Left ventricle myocardium inferior (tissue), 1 donor: Measurements from ENCODE around the gene CA10. TPM values are rescaled to one million over a fixed set of nuclear protein-coding genes. Genes with fewer than 3 reads are reported as not detected.

ENCODE experiments used
- DNase-seq: peaks from one replicate; pipeline ENCODE4 v3.0.0-alpha.2; 2020
- H3K27ac ChIP-seq: fragments of 200-600 bp; replicated peaks from 2 replicates; pipeline ENCODE4 v1.8.0; 2021
- H3K27me3 ChIP-seq: fragments of 200-600 bp; 2 replicates; pipeline ENCODE4 v1.8.0; 2021; ENCODE audit warnings: low read depth
- H3K36me3 ChIP-seq: fragments of 200-600 bp; 2 replicates; pipeline ENCODE4 v1.8.0; 2021
- H3K4me1 ChIP-seq: fragments of 200-600 bp; 2 replicates; pipeline ENCODE4 v1.8.0; 2021
- H3K4me3 ChIP-seq: fragments of 200-600 bp; 2 replicates; pipeline ENCODE4 v1.8.0; 2021; ENCODE audit warnings: mild to moderate bottlenecking, moderate library complexity
- H3K9me3 ChIP-seq: fragments of 200-600 bp; replicated peaks from 2 replicates; pipeline ENCODE4 v1.8.0; 2021
- CTCF ChIP-seq: fragments of 200-600 bp; IDR thresholded peaks from 2 replicates; pipeline ENCODE4 v1.8.0; 2021; ENCODE audit warnings: antibody characterized with exemption, mild to moderate bottlenecking, borderline replicate concordance
- intact Hi-C: fragments of 100-400 bp; cut with micrococcal nuclease; formaldehyde crosslinking; loops from one replicate; pipeline ENCODE4 v1.11.0; 2022
- total RNA-seq: library from RNA; stranded (reverse); fragmentation: NEBNext Ultra II Directional; extraction: Animal tissue kit (Norgen Biotek cat#: 25700); gene quantifications from one replicate; pipeline ENCODE4 v1.2.1, GENCODE V29; 2021
- donor health status: DM: no; HTN: yes; CAD: no; lungs with severe emphysema.

Gene CA10
- total RNA-seq, 1 donor from 2014 or later, result not detected

GRCh38 chr17:51707216-51707615 is 451.3 kb downstream of the CA10 start:
- no peak overlapping the region for H3K4me3 ChIP-seq
- H3K27ac ChIP-seq, result no peak overlapping the region
- no peaks in the 10 kb centered on the region for H3K36me3 ChIP-seq
- no peaks in the 10 kb centered on the region for H3K9me3 ChIP-seq
- intact Hi-C loops, result no loop called here
- H3K4me1 ChIP-seq, result peaks cover 20% of the 10 kb centered on the region
- DNase-seq, result no peak
- H3K27me3 ChIP-seq, result no peaks in the 10 kb centered on the region
- TF ChIP-seq CTCF, result no peak

GRCh38 chr17:51706093-51706492 is 452.4 kb downstream of the CA10 start:
- Histone ChIP-seq H3K4me1 (peaks cover 21% of the 10 kb centered on the region), H3K27me3 (no peaks in the 10 kb centered on the region), H3K36me3 (no peaks in the 10 kb centered on the region), H3K9me3 (no peaks in the 10 kb centered on the region), H3K4me3 (no peak overlapping the region), H3K27ac (no peak overlapping the region)
- DNase-seq, result no peak
- intact Hi-C loops, result no loop called here
- TF ChIP-seq CTCF, result no peak

GRCh38 chr17:51703361-51704341 is 454.9 kb downstream of the CA10 start:
- no peak for TF ChIP-seq CTCF
- Histone ChIP-seq H3K4me3 (no peak overlapping the region), H3K36me3 (no peaks in the 10 kb centered on the region), H3K27me3 (no peaks in the 10 kb centered on the region), H3K27ac (peak overlapping the region; percentile 67), H3K4me1 (peaks cover 21% of the 10 kb centered on the region), H3K9me3 (no peaks in the 10 kb centered on the region)
- intact Hi-C loops, result no loop called here
- DNase-seq, result peak; percentile 70

GRCh38 chr17:51702963-51703360 is 455.6 kb downstream of the CA10 start:
- TF ChIP-seq CTCF, result no peak
- Histone ChIP-seq H3K27ac (peak overlapping the region; percentile 67), H3K4me1 (peaks cover 21% of the 10 kb centered on the region), H3K4me3 (no peak overlapping the region), H3K27me3 (no peaks in the 10 kb centered on the region), H3K9me3 (no peaks in the 10 kb centered on the region), H3K36me3 (no peaks in the 10 kb centered on the region)
- intact Hi-C loops, result no loop called here
- DNase-seq, result no peak

GRCh38 chr17:51701501-51701900 is 457.0 kb downstream of the CA10 start:
- no peak overlapping the region for H3K27ac ChIP-seq
- no peak for DNase-seq
- no peak for TF ChIP-seq CTCF
- peaks cover under 1% of the 10 kb centered on the region for H3K9me3 ChIP-seq
- H3K4me3 ChIP-seq, result no peak overlapping the region
- intact Hi-C loops, result no loop called here
- H3K36me3 ChIP-seq, result no peaks in the 10 kb centered on the region
- H3K4me1 ChIP-seq, result peaks cover 21% of the 10 kb centered on the region
- H3K27me3 ChIP-seq, result no peaks in the 10 kb centered on the region
